Progenitor cell of endocrine pancreas (in vitro differentiated cells): Measurements from ENCODE around the gene TTC34. TPM values are rescaled to one million over a fixed set of nuclear protein-coding genes. Genes with fewer than 3 reads are reported as not detected.

Source experiments
- DNase-seq: peaks from one replicate; pipeline ENCODE4 v3.0.0; 2021; ENCODE audit warnings: low spot score; ENCODE audit not compliant: unreplicated experiment
- H3K27ac Mint-ChIP-seq: 2 replicates; pipeline ENCODE4 v1.8.0; 2021; ENCODE audit warnings: mild to moderate bottlenecking, moderate library complexity, mixed read lengths
- H3K27me3 Mint-ChIP-seq: 2 replicates; pipeline ENCODE4 v1.8.0; 2021; ENCODE audit warnings: mixed read lengths
- H3K36me3 Mint-ChIP-seq: 2 replicates; pipeline ENCODE4 v1.8.0; 2022; ENCODE audit warnings: mixed read lengths; ENCODE audit not compliant: insufficient read depth
- H3K4me1 Mint-ChIP-seq: 2 replicates; pipeline ENCODE4 v1.8.0; 2021; ENCODE audit warnings: low read depth, mixed read lengths
- H3K4me3 Mint-ChIP-seq: 2 replicates; pipeline ENCODE4 v1.8.0; 2021; ENCODE audit warnings: low read depth, mild to moderate bottlenecking, moderate library complexity, mixed read lengths
- H3K9me3 Mint-ChIP-seq: 2 replicates; pipeline ENCODE4 v1.8.0; 2021; ENCODE audit warnings: low read depth, mixed read lengths
- CTCF ChIP-seq: fragments of 200-600 bp; sonication (generic); IDR thresholded peaks from one replicate; pipeline ENCODE4 v1.5.0; 2021; ENCODE audit warnings: antibody characterized with exemption, mild to moderate bottlenecking; ENCODE audit not compliant: unreplicated experiment
- total RNA-seq: library from RNA; stranded (reverse); gene quantifications from 2 replicates; pipeline ENCODE4 v1.2.1, GENCODE V29; 2021

The TTC34 gene
- total RNA-seq, 1 donor from 2014 or later, result 3.1 TPM

- no peak overlapping the region for H3K27ac Mint-ChIP-seq
- H3K27me3 Mint-ChIP-seq, result no peaks in the 10 kb centered on the region
- peaks cover 14% of the 10 kb centered on the region for H3K9me3 Mint-ChIP-seq
- no peak for TF ChIP-seq CTCF
- H3K4me3 Mint-ChIP-seq, result no peak overlapping the region
- DNase-seq, result no peak
- H3K4me1 Mint-ChIP-seq, result no peaks in the 10 kb centered on the region
- H3K36me3 Mint-ChIP-seq, result peaks cover 1% of the 10 kb centered on the region
Measured at GRCh38 chr1:2831596-2832212, 30.2 kb upstream of the TTC34 start.

GRCh38 chr1:2830761-2831425 lies 29.4 kb upstream of the TTC34 start:
- H3K27ac Mint-ChIP-seq, result no peak overlapping the region
- H3K4me1 Mint-ChIP-seq, result no peaks in the 10 kb centered on the region
- TF ChIP-seq CTCF, result no peak
- no peak overlapping the region for H3K4me3 Mint-ChIP-seq
- no peak for DNase-seq
- H3K36me3 Mint-ChIP-seq, result peaks cover 1% of the 10 kb centered on the region
- H3K27me3 Mint-ChIP-seq, result no peaks in the 10 kb centered on the region
- peaks cover 14% of the 10 kb centered on the region for H3K9me3 Mint-ChIP-seq

DNA sequence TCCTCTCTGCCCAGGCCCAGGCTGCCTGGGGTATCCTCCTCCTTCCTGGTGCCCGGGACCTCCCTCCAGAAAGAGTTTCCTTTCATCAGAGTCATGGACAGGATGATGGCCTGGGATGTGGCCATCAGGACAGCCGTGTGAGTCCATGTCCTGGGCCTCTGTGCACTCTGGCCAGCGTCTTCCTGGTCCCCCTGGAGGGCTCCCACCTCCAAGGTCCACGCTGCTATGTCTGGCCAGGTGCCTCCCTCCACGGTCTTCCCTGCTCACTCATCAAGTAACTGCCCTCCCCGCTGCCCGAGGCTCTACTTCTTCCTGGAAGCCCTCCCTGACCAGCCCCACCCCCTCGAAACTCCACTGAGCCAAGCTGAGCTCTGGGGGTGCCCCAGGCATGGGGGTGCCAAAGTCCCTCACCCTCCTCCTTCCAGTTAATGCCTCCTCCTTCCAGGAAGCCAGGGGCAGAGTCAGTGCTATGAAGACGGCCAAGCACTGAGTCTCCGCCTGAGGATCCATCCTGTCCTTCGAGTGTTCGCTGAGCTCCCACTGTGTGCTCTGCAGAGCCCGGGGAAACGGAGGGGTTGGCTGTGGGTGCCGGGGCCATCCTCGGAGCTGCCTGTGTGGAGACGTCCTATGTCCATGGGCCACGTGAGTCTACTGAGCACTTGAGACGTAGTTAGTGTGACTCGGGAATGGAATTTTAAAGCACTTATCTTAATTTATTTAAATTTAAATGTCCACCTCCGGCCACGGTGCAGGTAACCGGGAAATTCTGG lies 28.5 kb upstream of the TTC34 start:
- H3K4me1 Mint-ChIP-seq, result no peaks in the 10 kb centered on the region
- no peak for TF ChIP-seq CTCF
- H3K27ac Mint-ChIP-seq, result no peak overlapping the region
- no peak for DNase-seq
- H3K4me3 Mint-ChIP-seq, result no peak overlapping the region
- H3K9me3 Mint-ChIP-seq, result peaks cover 14% of the 10 kb centered on the region
- H3K36me3 Mint-ChIP-seq, result peaks cover 1% of the 10 kb centered on the region
- no peaks in the 10 kb centered on the region for H3K27me3 Mint-ChIP-seq

DNA sequence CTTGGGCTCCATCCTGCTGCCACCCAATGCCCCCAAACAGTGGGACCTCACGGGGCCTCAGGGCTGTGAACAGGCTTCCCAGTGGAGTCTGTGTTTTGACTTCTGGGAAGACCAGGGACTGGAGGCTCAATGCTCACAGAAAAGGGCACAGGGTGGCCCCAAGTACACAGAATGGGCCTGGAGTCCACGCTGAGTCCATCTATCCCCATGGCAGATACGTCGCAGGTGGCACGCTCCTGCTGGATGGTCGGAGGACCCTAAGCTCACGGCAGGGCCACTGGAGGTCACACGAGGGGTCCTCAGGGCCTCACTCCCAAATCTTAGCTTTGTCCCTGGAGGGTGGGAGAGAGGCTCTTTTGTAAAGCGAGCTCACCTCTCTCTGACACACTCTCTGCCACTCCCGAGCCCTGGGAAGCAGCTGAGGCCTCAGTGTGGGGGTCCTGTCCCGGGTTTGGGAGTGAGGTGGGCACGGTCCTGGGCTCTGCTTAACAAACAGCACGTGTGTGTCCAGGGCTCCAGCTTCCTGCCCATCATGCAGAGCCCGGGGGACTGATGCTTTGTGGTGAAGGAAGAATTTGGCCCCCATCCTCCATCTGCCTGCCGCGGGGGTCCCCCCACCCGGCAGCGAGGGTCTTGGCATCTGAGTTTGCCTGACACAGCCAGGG lies 27.2 kb upstream of the TTC34 start:
- H3K27me3 Mint-ChIP-seq, result no peaks in the 10 kb centered on the region
- H3K4me1 Mint-ChIP-seq, result no peaks in the 10 kb centered on the region
- H3K27ac Mint-ChIP-seq, result no peak overlapping the region
- TF ChIP-seq CTCF, result no peak
- H3K36me3 Mint-ChIP-seq, result peaks cover 4% of the 10 kb centered on the region
- DNase-seq, result no peak
- H3K9me3 Mint-ChIP-seq, result peaks cover 16% of the 10 kb centered on the region
- H3K4me3 Mint-ChIP-seq, result no peak overlapping the region

- H3K9me3 Mint-ChIP-seq, result peaks cover 16% of the 10 kb centered on the region
- DNase-seq, result no peak
- no peak overlapping the region for H3K4me3 Mint-ChIP-seq
- H3K36me3 Mint-ChIP-seq, result peaks cover 6% of the 10 kb centered on the region
- H3K27ac Mint-ChIP-seq, result no peak overlapping the region
- TF ChIP-seq CTCF, result no peak
- H3K4me1 Mint-ChIP-seq, result no peaks in the 10 kb centered on the region
- H3K27me3 Mint-ChIP-seq, result no peaks in the 10 kb centered on the region
Measured at GRCh38 chr1:2826736-2827292, 25.3 kb upstream of the TTC34 start.
